22Rv1 (cell line): ENCODE data around the gene WWOX.

Source experiments
- ZFX ChIP-seq: fragments of 450-650 bp; IDR thresholded peaks from 2 replicates; pipeline ENCODE4 v1.6.1; 2017; ENCODE audit warnings: antibody characterized with exemption, borderline replicate concordance
- TF ChIP-seq, protein P1 (sequence below): fragments of 450-650 bp; IDR thresholded peaks from 2 replicates; pipeline ENCODE4 v1.5.1; 2017; ENCODE audit warnings: mild to moderate bottlenecking

DNA sequence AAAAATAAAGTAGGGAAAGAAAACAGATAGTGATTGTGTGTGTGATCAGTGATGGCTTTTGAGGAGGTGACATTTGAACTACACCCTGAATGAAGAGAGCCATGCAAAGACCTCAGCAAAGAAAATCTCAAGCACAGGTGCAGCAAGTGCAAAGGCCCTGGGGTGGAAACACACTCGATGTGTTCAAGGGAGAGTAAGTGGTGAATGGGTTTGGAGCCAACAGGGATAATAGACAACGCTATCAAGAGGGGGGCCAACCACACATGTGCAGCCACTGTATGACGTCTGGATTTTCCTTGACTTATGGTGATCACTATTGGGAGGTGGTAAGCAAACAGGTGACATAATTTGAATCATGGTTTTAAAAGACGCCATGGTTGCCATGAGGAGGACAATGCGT, 564.2 kb downstream of the WWOX start:
- TF ChIP-seq, protein P1, sequence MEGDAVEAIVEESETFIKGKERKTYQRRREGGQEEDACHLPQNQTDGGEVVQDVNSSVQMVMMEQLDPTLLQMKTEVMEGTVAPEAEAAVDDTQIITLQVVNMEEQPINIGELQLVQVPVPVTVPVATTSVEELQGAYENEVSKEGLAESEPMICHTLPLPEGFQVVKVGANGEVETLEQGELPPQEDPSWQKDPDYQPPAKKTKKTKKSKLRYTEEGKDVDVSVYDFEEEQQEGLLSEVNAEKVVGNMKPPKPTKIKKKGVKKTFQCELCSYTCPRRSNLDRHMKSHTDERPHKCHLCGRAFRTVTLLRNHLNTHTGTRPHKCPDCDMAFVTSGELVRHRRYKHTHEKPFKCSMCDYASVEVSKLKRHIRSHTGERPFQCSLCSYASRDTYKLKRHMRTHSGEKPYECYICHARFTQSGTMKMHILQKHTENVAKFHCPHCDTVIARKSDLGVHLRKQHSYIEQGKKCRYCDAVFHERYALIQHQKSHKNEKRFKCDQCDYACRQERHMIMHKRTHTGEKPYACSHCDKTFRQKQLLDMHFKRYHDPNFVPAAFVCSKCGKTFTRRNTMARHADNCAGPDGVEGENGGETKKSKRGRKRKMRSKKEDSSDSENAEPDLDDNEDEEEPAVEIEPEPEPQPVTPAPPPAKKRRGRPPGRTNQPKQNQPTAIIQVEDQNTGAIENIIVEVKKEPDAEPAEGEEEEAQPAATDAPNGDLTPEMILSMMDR: no peak
- TF ChIP-seq ZFX: no peak
